Upper lobe of right lung (tissue), 1 donor: ENCODE results near the gene PFDN4. TPM values are rescaled to one million over a fixed set of nuclear protein-coding genes. Genes with fewer than 3 reads are reported as not detected.

Experiments
- ATAC-seq: fragments of 200-7000 bp; cut with Tn5 transposase; one replicate; pipeline ENCODE4 v1.9.1; 2020; ENCODE audit warnings: mild to moderate bottlenecking, moderate library complexity
- DNase-seq: peaks from one replicate; pipeline ENCODE4 v3.0.0-alpha.2; 2020
- H3K27ac ChIP-seq: fragments of 200-600 bp; one replicate; pipeline ENCODE4 v1.8.0; 2022
- H3K27me3 ChIP-seq: fragments of 200-600 bp; one replicate; pipeline ENCODE4 v1.8.0; 2022; ENCODE audit warnings: mild to moderate bottlenecking
- H3K36me3 ChIP-seq: fragments of 200-600 bp; one replicate; pipeline ENCODE4 v1.8.0; 2022
- H3K4me1 ChIP-seq: fragments of 200-600 bp; one replicate; pipeline ENCODE4 v1.8.0; 2022
- H3K4me3 ChIP-seq: fragments of 200-600 bp; one replicate; pipeline ENCODE4 v1.8.0; 2022; ENCODE audit warnings: mild to moderate bottlenecking
- H3K9me3 ChIP-seq: fragments of 200-600 bp; one replicate; pipeline ENCODE4 v1.8.0; 2022
- intact Hi-C: fragments of 100-400 bp; cut with DNase I; formaldehyde crosslinking; loops from one replicate; pipeline ENCODE4 v1.11.0; 2022
- total RNA-seq: library from RNA; stranded (reverse); fragmentation: NEBNext Ultra II Directional; extraction: Animal tissue kit (Norgen Biotek cat#: 25700); gene quantifications from one replicate; pipeline ENCODE4 v1.2.1, GENCODE V29; 2021
- TF ChIP-seq, protein P1 (sequence below): fragments of 200-600 bp; IDR thresholded peaks from one replicate; pipeline ENCODE4 v1.8.0; 2022; ENCODE audit warnings: antibody characterized with exemption
- donor health status: DM: no; HTN: yes; CAD: no; lungs with severe emphysema.

The PFDN4 gene
- total RNA-seq, 1 donor from 2014 or later, result 19.9 TPM

DNA sequence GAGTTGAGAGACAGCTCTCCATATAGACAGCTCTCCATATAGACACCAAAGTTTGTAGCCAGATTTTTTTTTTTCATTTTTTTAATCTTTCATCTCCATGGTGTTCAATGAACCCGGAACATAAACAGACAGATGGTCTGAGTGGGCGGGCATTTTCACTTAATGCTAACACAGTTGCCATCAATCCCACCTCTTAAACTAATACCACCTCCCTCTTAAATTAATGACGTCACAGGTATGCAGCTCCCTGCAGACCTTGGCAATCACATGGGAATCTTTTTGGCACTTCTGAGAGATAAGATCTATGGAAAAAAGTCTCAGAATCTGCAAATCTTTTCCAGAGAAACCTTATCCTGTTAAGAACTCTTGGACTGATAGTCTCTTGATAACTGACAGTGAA is 43.2 kb downstream of the PFDN4 start:
- no peak for ATAC-seq
- Histone ChIP-seq H3K9me3 (no peaks in the 10 kb centered on the region), H3K27me3 (no peaks in the 10 kb centered on the region), H3K27ac (no peak overlapping the region), H3K36me3 (no peaks in the 10 kb centered on the region), H3K4me1 (no peaks in the 10 kb centered on the region), H3K4me3 (no peak overlapping the region)
- TF ChIP-seq, protein P1, sequence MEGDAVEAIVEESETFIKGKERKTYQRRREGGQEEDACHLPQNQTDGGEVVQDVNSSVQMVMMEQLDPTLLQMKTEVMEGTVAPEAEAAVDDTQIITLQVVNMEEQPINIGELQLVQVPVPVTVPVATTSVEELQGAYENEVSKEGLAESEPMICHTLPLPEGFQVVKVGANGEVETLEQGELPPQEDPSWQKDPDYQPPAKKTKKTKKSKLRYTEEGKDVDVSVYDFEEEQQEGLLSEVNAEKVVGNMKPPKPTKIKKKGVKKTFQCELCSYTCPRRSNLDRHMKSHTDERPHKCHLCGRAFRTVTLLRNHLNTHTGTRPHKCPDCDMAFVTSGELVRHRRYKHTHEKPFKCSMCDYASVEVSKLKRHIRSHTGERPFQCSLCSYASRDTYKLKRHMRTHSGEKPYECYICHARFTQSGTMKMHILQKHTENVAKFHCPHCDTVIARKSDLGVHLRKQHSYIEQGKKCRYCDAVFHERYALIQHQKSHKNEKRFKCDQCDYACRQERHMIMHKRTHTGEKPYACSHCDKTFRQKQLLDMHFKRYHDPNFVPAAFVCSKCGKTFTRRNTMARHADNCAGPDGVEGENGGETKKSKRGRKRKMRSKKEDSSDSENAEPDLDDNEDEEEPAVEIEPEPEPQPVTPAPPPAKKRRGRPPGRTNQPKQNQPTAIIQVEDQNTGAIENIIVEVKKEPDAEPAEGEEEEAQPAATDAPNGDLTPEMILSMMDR, result no peak
- intact Hi-C loops, result no loop called here
- DNase-seq, result no peak

DNA sequence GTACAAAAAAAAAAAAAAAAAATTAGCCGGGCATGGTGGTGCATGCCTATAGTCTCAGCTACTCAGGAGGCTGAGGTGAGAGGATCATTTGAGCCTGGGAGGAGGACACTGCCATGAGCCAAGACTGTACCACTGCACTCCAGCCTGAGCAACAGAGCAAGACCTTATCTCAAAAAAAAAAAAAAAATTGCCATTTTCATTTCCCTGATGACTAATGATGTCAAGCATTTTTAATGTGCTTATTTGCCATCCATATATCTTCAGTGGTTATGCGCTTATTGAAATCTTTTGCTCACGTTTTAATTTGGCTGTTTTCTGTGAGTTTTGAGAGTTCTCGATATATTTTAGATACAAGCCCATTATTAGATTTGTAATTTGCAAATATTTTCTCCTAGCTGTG is 46.7 kb downstream of the PFDN4 start:
- no peaks in the 10 kb centered on the region for H3K36me3 ChIP-seq
- ATAC-seq (no peak), DNase-seq (no peak)
- H3K9me3 ChIP-seq, result no peaks in the 10 kb centered on the region
- intact Hi-C loops, result no loop called here
- H3K27ac ChIP-seq, result no peak overlapping the region
- TF ChIP-seq, protein P1, result no peak
- no peaks in the 10 kb centered on the region for H3K4me1 ChIP-seq
- no peaks in the 10 kb centered on the region for H3K27me3 ChIP-seq
- H3K4me3 ChIP-seq, result no peak overlapping the region

DNA sequence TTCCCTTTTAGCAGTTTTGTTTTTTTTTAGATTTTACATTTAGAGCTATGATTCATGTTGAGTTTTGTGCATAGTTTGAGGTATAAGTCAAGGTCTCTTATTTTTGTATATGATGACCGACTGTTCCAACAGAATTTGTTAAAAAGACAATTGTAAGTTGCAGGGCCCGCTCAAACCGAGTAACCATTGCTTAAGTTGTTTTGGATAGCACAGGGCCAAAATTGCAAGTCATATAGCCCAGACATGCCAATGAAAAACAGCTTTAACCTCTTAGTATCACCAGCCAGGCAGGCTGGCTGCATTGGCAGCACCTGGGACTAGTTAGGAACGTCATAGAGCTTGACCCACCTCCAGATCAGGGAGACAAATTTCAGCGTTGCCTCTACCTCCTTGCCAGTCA is 47.3 kb downstream of the PFDN4 start:
- no peak for DNase-seq
- TF ChIP-seq, protein P1, result no peak
- H3K9me3 ChIP-seq, result no peaks in the 10 kb centered on the region
- H3K36me3 ChIP-seq, result no peaks in the 10 kb centered on the region
- no peak overlapping the region for H3K27ac ChIP-seq
- intact Hi-C loops, result no loop called here
- no peaks in the 10 kb centered on the region for H3K4me1 ChIP-seq
- no peak for ATAC-seq
- no peaks in the 10 kb centered on the region for H3K27me3 ChIP-seq
- no peak overlapping the region for H3K4me3 ChIP-seq

DNA sequence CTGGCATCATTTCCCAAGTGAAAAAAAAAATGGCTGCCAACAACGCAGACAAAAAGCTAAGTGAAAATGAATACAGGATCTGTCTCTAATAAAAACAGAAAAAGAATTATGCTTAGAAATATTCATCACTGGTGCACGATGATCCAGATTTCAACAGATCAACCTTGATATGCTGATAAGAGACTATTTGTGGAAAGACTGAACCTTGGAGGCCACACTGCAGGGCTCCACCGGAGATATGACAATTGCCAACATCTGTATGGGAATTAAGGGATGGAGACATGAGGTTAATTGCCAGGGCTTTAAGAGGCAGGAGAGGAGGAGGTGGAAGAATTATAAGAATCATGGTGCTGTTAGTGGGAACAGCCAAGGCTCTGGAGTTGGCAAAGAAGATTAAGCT is 48.3 kb downstream of the PFDN4 start:
- Histone ChIP-seq H3K9me3 (no peaks in the 10 kb centered on the region), H3K4me1 (no peaks in the 10 kb centered on the region), H3K27ac (no peak overlapping the region), H3K4me3 (no peak overlapping the region), H3K27me3 (no peaks in the 10 kb centered on the region), H3K36me3 (no peaks in the 10 kb centered on the region)
- no peak for DNase-seq
- ATAC-seq, result no peak
- TF ChIP-seq, protein P1, result no peak
- intact Hi-C loops, result no loop called here

DNA sequence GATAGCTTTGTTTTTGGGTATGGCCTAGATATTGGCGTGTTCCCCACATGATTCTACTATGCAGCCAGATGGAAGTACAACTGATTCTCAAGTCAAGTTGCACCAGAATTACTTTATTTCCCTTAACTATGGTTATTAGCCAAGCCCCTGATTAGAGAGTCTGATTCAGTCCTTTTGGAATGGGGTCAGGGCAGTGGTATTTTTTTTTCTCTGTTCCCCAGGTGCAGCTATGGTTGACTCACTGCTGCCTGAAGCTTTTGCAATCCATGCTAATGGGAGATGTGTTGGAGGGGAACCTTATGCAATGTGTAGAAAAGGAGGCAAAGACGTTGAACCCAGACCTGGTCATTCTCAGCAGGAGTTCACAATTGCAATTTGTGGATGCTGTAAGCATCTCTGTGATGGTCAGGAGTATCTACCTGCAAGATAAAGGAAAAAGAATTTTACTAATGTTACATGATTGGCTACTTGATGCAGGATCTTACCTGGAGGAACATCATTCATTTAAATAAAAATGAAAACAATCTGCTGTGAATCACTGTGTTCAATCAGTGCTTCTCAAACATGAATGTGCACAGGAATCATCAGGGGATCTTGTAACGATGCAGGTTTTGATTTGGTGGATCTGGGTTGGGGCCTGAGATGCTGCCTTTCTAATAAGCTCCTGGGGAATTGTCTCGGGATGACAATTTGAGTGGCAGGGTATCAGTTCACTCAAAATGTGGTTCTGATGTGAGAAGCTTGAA is 49.4 kb downstream of the PFDN4 start:
- Histone ChIP-seq H3K27me3 (no peaks in the 10 kb centered on the region), H3K4me3 (no peak overlapping the region), H3K36me3 (no peaks in the 10 kb centered on the region), H3K4me1 (no peaks in the 10 kb centered on the region), H3K9me3 (no peaks in the 10 kb centered on the region), H3K27ac (no peak overlapping the region)
- intact Hi-C loops, result no loop called here
- ATAC-seq (no peak), DNase-seq (no peak)
- TF ChIP-seq, protein P1, result no peak

DNA sequence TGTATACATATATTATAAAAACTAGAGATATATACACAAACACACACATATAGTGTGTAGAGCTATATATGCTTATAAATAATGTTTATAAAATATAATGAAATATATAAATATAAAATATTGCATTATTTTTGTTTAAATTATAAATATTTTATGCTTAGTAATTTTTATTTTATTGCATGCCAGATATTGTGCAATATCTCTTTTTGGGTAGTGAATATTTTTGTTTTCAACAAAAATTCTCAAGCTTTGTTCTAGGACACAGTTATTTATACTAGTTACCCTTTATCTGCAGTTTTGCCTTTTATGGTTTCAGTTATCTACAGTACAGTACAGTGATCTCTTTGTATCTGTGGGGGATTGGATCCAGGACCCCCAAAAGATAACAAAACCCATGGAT is 52.2 kb downstream of the PFDN4 start:
- H3K36me3 ChIP-seq, result no peaks in the 10 kb centered on the region
- no peak overlapping the region for H3K4me3 ChIP-seq
- ATAC-seq, result no peak
- DNase-seq, result no peak
- H3K27ac ChIP-seq, result no peak overlapping the region
- intact Hi-C loops, result no loop called here
- TF ChIP-seq, protein P1, result no peak
- no peaks in the 10 kb centered on the region for H3K9me3 ChIP-seq
- H3K4me1 ChIP-seq, result no peaks in the 10 kb centered on the region
- H3K27me3 ChIP-seq, result no peaks in the 10 kb centered on the region
